Ovary (tissue), 3 donors: ENCODE measurements around the gene DYRK2.

Experiments used
- POLR2A ChIP-seq: fragments of 450-650 bp; IDR thresholded peaks from one replicate; pipeline ENCODE4 v1.6.1; 2017; ENCODE audit warnings: antibody characterized with exemption, mild to moderate bottlenecking, moderate library complexity
- TF ChIP-seq, protein P1 (sequence below), 3 donors: fragments of 450-650 bp in 2 of 3; fragments of 200-600 bp in 1 of 3; IDR thresholded peaks; one replicate each; pipeline versions ENCODE4 v1.5.1 to v1.8.0; 2016 to 2022; ENCODE audit warnings: antibody characterized with exemption in 3 of 3, mild to moderate bottlenecking in 1 of 3
- donor health status: DM: no; HTN: no; CAD: no.

DNA sequence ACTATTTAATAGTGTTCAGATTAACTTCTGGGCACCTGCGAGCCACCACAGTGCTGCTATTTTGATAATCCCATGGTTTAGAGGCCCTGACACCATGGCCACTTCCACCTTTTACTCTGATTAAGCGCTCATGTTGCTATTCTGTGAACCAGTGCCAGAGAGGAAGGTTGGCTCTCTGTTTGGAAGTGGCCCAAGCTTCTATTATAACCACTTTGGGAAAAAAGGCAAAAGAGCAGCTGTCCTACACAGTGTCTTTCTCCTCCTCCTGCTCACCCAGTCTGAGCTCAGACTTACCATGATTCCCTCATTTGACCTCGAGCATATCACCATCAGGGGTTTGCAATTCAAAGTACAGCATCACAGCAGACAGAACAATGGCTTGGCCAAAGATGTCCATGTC, 23.3 kb downstream of the DYRK2 start:
- TF ChIP-seq, protein P1, sequence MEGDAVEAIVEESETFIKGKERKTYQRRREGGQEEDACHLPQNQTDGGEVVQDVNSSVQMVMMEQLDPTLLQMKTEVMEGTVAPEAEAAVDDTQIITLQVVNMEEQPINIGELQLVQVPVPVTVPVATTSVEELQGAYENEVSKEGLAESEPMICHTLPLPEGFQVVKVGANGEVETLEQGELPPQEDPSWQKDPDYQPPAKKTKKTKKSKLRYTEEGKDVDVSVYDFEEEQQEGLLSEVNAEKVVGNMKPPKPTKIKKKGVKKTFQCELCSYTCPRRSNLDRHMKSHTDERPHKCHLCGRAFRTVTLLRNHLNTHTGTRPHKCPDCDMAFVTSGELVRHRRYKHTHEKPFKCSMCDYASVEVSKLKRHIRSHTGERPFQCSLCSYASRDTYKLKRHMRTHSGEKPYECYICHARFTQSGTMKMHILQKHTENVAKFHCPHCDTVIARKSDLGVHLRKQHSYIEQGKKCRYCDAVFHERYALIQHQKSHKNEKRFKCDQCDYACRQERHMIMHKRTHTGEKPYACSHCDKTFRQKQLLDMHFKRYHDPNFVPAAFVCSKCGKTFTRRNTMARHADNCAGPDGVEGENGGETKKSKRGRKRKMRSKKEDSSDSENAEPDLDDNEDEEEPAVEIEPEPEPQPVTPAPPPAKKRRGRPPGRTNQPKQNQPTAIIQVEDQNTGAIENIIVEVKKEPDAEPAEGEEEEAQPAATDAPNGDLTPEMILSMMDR (IDR thresholded peaks at IDR 0.05): no peak
- no peak for TF ChIP-seq POLR2A
